HL-60 (cell line): Measurements from ENCODE around the gene MYH7B.

Experiments
- DNase-seq, 2 experiments: peaks; one replicate each; pipeline ENCODE4 v3.0.0-alpha.2; 2010 to 2020; ENCODE audit warnings: low read depth in 1 of 2, low spot score in 1 of 2
- H3K27ac ChIP-seq: fragments of 250-450 bp; sonication (Bioruptor Pico); replicated peaks from 2 replicates; pipeline ENCODE4 v1.5.1; 2020; ENCODE audit warnings: mild to moderate bottlenecking, moderate library complexity
- H3K27me3 ChIP-seq: fragments of 250-450 bp; sonication (Bioruptor Pico); 2 replicates; pipeline ENCODE4 v1.5.1; 2021; ENCODE audit warnings: mild to moderate bottlenecking, moderate library complexity; ENCODE audit not compliant: insufficient read depth, poor library complexity, severe bottlenecking
- H3K4me3 ChIP-seq: replicated peaks from 2 replicates; pipeline ENCODE4 v1.5.1; 2011; ENCODE audit warnings: mild to moderate bottlenecking, control low read depth, low read length; ENCODE audit not compliant: insufficient read depth
- GABPA ChIP-seq: IDR thresholded peaks from 2 replicates; pipeline ENCODE4 v1.6.1; 2012; ENCODE audit warnings: low read depth
- POLR2AphosphoS5 ChIP-seq: IDR thresholded peaks from 2 replicates; pipeline ENCODE4 v1.6.1; 2012; ENCODE audit warnings: low read depth
- SPI1 ChIP-seq: IDR thresholded peaks from 2 replicates; pipeline ENCODE4 v1.6.1; 2012; ENCODE audit warnings: low read depth, mild to moderate bottlenecking, borderline replicate concordance
- TF ChIP-seq, protein P1 (sequence below): IDR thresholded peaks from one replicate; pipeline ENCODE4 v1.5.1; 2011; ENCODE audit warnings: low read length, control low read depth, inconsistent platforms; ENCODE audit not compliant: insufficient read depth
- TF ChIP-seq, protein P2 (sequence below): IDR thresholded peaks from 2 replicates; pipeline ENCODE4 v1.6.1; 2012; ENCODE audit warnings: low read depth; ENCODE audit not compliant: insufficient replicate concordance

Gene MYH7B

DNA sequence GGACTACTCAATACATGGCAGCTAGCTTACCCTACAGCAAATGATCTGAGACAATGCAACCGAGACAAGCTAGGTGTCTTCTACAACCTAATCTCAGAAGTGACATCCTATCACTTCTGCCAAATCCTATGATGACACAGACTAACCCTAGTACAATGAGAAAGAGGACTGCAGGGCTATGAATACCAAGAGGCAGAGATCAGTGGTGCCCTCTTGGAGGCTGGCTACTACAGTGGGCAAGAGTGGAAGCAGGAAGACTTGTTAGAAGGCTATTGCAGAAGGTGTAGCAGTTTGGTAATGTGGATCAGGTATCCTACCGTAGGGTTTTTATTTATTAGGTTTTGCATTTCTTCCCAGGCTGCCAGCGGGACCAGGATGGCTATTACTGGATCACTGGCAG is 30.3 kb upstream of the MYH7B start:
- TF ChIP-seq SPI1: no peak
- TF ChIP-seq, protein P1, sequence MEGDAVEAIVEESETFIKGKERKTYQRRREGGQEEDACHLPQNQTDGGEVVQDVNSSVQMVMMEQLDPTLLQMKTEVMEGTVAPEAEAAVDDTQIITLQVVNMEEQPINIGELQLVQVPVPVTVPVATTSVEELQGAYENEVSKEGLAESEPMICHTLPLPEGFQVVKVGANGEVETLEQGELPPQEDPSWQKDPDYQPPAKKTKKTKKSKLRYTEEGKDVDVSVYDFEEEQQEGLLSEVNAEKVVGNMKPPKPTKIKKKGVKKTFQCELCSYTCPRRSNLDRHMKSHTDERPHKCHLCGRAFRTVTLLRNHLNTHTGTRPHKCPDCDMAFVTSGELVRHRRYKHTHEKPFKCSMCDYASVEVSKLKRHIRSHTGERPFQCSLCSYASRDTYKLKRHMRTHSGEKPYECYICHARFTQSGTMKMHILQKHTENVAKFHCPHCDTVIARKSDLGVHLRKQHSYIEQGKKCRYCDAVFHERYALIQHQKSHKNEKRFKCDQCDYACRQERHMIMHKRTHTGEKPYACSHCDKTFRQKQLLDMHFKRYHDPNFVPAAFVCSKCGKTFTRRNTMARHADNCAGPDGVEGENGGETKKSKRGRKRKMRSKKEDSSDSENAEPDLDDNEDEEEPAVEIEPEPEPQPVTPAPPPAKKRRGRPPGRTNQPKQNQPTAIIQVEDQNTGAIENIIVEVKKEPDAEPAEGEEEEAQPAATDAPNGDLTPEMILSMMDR: no peak
- TF ChIP-seq POLR2AphosphoS5: no peak
- TF ChIP-seq GABPA: no peak
- TF ChIP-seq, protein P2, sequence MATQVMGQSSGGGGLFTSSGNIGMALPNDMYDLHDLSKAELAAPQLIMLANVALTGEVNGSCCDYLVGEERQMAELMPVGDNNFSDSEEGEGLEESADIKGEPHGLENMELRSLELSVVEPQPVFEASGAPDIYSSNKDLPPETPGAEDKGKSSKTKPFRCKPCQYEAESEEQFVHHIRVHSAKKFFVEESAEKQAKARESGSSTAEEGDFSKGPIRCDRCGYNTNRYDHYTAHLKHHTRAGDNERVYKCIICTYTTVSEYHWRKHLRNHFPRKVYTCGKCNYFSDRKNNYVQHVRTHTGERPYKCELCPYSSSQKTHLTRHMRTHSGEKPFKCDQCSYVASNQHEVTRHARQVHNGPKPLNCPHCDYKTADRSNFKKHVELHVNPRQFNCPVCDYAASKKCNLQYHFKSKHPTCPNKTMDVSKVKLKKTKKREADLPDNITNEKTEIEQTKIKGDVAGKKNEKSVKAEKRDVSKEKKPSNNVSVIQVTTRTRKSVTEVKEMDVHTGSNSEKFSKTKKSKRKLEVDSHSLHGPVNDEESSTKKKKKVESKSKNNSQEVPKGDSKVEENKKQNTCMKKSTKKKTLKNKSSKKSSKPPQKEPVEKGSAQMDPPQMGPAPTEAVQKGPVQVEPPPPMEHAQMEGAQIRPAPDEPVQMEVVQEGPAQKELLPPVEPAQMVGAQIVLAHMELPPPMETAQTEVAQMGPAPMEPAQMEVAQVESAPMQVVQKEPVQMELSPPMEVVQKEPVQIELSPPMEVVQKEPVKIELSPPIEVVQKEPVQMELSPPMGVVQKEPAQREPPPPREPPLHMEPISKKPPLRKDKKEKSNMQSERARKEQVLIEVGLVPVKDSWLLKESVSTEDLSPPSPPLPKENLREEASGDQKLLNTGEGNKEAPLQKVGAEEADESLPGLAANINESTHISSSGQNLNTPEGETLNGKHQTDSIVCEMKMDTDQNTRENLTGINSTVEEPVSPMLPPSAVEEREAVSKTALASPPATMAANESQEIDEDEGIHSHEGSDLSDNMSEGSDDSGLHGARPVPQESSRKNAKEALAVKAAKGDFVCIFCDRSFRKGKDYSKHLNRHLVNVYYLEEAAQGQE: no peak
- DNase-seq: no peak
- H3K27ac ChIP-seq: no peak overlapping the region
- H3K4me3 ChIP-seq: no peak overlapping the region
- no peaks in the 10 kb centered on the region for H3K27me3 ChIP-seq

DNA sequence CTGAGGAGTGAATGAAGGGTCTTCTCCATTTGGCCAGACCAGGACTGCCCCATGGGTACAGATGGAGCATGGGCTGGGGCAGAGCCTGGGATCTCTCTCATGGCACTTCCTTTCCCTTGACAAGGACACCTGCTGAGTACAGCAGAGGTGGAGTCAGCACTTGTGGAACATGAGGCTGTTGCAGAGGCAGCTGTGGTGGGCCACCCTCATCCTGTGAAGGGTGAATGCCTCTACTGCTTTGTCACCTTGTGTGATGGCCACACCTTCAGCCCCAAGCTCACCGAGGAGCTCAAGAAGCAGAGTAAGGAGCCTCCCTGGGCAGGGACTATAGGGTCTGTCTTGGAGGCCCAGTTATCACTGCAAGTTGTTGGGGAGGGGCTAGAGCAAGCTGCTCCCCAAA is 29.7 kb upstream of the MYH7B start:
- no peak for DNase-seq
- Histone ChIP-seq H3K27ac (no peak overlapping the region), H3K4me3 (no peak overlapping the region), H3K27me3 (no peaks in the 10 kb centered on the region)
- TF ChIP-seq SPI1 (no peak), POLR2AphosphoS5 (no peak), GABPA (no peak)
- TF ChIP-seq, protein P1: no peak
- TF ChIP-seq, protein P2: no peak

DNA sequence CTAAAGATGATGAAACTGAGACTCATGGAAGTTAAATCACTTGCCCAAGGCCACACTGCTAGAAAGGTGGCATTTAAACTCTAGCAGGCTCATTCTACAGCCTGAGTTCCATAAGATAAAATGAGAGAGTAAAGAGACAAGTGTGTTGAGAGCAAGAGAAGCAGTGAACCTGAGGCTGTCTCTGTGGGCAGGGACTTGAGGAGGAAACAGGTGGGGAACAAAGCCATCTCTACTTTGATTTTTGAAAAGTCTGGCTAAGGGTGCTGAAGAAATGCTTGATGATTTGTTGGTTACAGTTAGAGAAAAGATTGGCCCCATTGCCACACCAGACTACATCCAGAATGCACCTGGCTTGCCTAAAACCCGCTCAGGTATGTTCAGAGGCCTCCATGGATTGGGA is 29.1 kb upstream of the MYH7B start:
- Histone ChIP-seq H3K4me3 (no peak overlapping the region), H3K27me3 (no peaks in the 10 kb centered on the region), H3K27ac (no peak overlapping the region)
- DNase-seq: no peak
- TF ChIP-seq SPI1 (no peak), POLR2AphosphoS5 (no peak), GABPA (no peak)
- TF ChIP-seq, protein P1: no peak
- TF ChIP-seq, protein P2: no peak
